Activated T-helper 1 cell treated with anti-CD3 and anti-CD28 coated beads, Interleukin-2, amount 50 U/mL, for 16 hours (primary cell): ENCODE measurements around the gene MAP3K6.
A peak's percentile ranks its signal among the peaks of the same experiment; 100 is the strongest.
"Not testable (repeated sequence)": the region's sequence is repeated elsewhere in the genome, so short reads cannot be mapped to it uniquely, and the experiment has no call there.

Experiments
- DNase-seq, 2 donors: peaks; one replicate each; pipeline ENCODE4 v3.0.0-alpha.2; 2020; ENCODE audit warnings: low read depth in 1 of 2, low spot score in 1 of 2

MAP3K6 gene

GRCh38 chr1:27398405-27399149, 31.8 kb upstream of the MAP3K6 start:
- DNase-seq: no peak

GRCh38 chr1:27397749-27398148, 31.0 kb upstream of the MAP3K6 start:
- DNase-seq: no peak

- no peak for DNase-seq
These were observed 30.3 kb upstream of the MAP3K6 start for GRCh38 chr1:27397110-27397509.

GRCh38 chr1:27395441-27396195, 28.9 kb upstream of the MAP3K6 start:
- peak; percentile 62 to 68 for DNase-seq

GRCh38 chr1:27394925-27395324, 28.2 kb upstream of the MAP3K6 start:
- DNase-seq: no peak

GRCh38 chr1:27394282-27394658, 27.5 kb upstream of the MAP3K6 start:
- DNase-seq: no peak

- DNase-seq: no peak
These were observed 27.0 kb upstream of the MAP3K6 start for GRCh38 chr1:27393641-27394281.

GRCh38 chr1:27392778-27393635, 26.2 kb upstream of the MAP3K6 start:
- no peak for DNase-seq

GRCh38 chr1:27392096-27392777, 25.5 kb upstream of the MAP3K6 start, which contains the start of gene GPR3:
Gene GPR3, plus strand, starts transcription at chr1:27392622. Its CDS starts 1,177 bp downstream, at chr1:27393799.
- peak; percentile 83 to 91 for DNase-seq

- DNase-seq: no peak
These were observed 24.8 kb upstream of the MAP3K6 start for GRCh38 chr1:27391511-27392095.

- DNase-seq: peak; percentile 55 to 69
These were observed 21.7 kb upstream of the MAP3K6 start for GRCh38 chr1:27388337-27389005.

GRCh38 chr1:27384797-27385196, 18.0 kb upstream of the MAP3K6 start:
- DNase-seq: not testable (repeated sequence)

- DNase-seq: no peak
These were observed 16.9 kb upstream of the MAP3K6 start for GRCh38 chr1:27383661-27384060.

- no peak for DNase-seq
These were observed 16.4 kb upstream of the MAP3K6 start, which contains the start of gene CD164L2 for GRCh38 chr1:27383039-27383605. Gene CD164L2, minus strand, starts transcription at chr1:27383333. Its CDS starts 94 bp downstream, at chr1:27383239.

- no peak for DNase-seq
These were observed 15.4 kb upstream of the MAP3K6 start for GRCh38 chr1:27381969-27382762.

GRCh38 chr1:27380766-27381733, 14.3 kb upstream of the MAP3K6 start:
- no peak for DNase-seq

GRCh38 chr1:27380224-27380623, 13.5 kb upstream of the MAP3K6 start:
- no peak for DNase-seq
